Astrocyte (in vitro differentiated cells and primary cell): ENCODE data around the gene TEN1.

ENCODE experiments used
- CTCF ChIP-seq: IDR thresholded peaks from 2 replicates; pipeline ENCODE4 v1.5.1; 2011; ENCODE audit warnings: low read depth, mild to moderate bottlenecking, inconsistent platforms, low read length, moderate library complexity; ENCODE audit not compliant: insufficient read depth
- EZH2 ChIP-seq: IDR thresholded peaks from 2 replicates; pipeline ENCODE4 v1.6.1; 2012; ENCODE audit warnings: mild to moderate bottlenecking, low read length, inconsistent platforms; ENCODE audit not compliant: insufficient read depth

DNA sequence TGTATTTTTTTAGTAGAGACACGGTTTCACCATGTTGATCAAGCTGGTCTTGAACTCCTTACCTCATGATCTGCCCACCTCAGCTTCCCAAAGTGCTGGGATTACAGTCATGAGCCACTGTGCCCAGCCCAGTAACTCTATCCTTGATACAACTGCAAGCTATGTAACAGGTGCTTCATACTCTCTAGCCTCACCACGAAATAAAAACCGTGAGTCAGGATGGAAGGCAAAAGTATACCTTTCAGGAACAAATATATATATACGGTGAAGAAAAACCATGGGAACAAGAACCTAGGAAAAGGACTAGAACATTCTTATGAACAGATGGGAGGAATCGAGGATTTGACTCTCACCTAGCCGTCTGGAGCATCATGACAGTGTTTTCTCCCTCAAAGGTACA lies 28.6 kb upstream of the TEN1 start:
- TF ChIP-seq CTCF (no peak), EZH2 (no peak)
